Measurements from ENCODE around the gene TRIM37.

TRIM37 gene

GRCh38 chr17:59073972-59074371, 32.7 kb downstream of the TRIM37 start:
- peaks cover 88% of the 10 kb centered on the region for H3K36me3 ChIP-seq (ENCODE audit: insufficient read depth, low read length)
- WGBS = 92% methylated on average over 1 of the region's 1 CpG

DNA sequence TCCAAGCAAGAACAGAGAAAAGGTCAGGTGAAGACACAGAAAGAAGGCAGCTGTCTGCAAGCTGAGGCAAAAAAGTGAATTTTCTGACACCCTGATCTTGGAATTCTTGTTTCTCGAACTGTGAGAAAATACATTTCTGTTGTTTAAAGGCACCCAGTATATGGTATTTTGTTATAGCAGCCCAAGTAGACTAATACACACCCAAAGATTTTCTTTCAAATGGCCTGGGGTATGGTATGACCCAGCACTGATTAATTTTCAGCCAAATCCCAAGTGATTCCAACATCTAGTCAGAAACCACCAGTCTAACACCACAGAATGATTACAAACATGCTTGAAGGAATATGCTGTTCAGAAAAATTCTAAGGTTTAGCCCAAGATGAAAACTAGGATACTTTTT, 36.8 kb downstream of the TRIM37 start:
- H3K27me3 ChIP-seq (ENCODE audit: insufficient read depth, low read length) = no peaks in the 10 kb centered on the region
- no peak overlapping the region for H3K9ac ChIP-seq (ENCODE audit: low read depth, low read length)
- 88% methylated on average over 1 of the region's 1 CpG for WGBS
- peaks cover 87% of the 10 kb centered on the region for H3K36me3 ChIP-seq (ENCODE audit: insufficient read depth, low read length)
- H3K9me3 ChIP-seq (ENCODE audit: insufficient read depth, low read depth, low read length) = no peaks in the 10 kb centered on the region
- no peaks in the 10 kb centered on the region for H3K4me1 ChIP-seq (ENCODE audit: insufficient read depth, low read length)
- no peak overlapping the region for H3K4me3 ChIP-seq (ENCODE audit: low read length)
- no peak overlapping the region for H3K27ac ChIP-seq (ENCODE audit: low read depth, low read length)

More at GRCh38 chr17:59073972-59074371, 32.7 kb downstream of the TRIM37 start:
- Histone ChIP-seq H3K4me1 (ENCODE audit: insufficient read depth, low read length) (no peaks in the 10 kb centered on the region), H3K27ac (ENCODE audit: low read depth, low read length) (no peak overlapping the region), H3K4me3 (ENCODE audit: low read length) (no peak overlapping the region), H3K27me3 (ENCODE audit: insufficient read depth, low read length) (no peaks in the 10 kb centered on the region), H3K9me3 (ENCODE audit: insufficient read depth, low read depth, low read length) (no peaks in the 10 kb centered on the region), H3K9ac (ENCODE audit: low read depth, low read length) (no peak overlapping the region)

GRCh38 chr17:59067756-59068155, 38.9 kb downstream of the TRIM37 start:
- no peak overlapping the region for H3K4me3 ChIP-seq (ENCODE audit: low read length)
- WGBS = 96% methylated on average over 6 of the region's 6 CpGs
- H3K27me3 ChIP-seq (ENCODE audit: insufficient read depth, low read length) = no peaks in the 10 kb centered on the region
- no peaks in the 10 kb centered on the region for H3K4me1 ChIP-seq (ENCODE audit: insufficient read depth, low read length)
- no peaks in the 10 kb centered on the region for H3K9me3 ChIP-seq (ENCODE audit: insufficient read depth, low read depth, low read length)
- H3K36me3 ChIP-seq (ENCODE audit: insufficient read depth, low read length) = peaks cover 85% of the 10 kb centered on the region
- H3K9ac ChIP-seq (ENCODE audit: low read depth, low read length) = no peak overlapping the region
- H3K27ac ChIP-seq (ENCODE audit: low read depth, low read length) = no peak overlapping the region

GRCh38 chr17:59067340-59067739, 39.3 kb downstream of the TRIM37 start:
- no peak overlapping the region for H3K9ac ChIP-seq (ENCODE audit: low read depth, low read length)
- H3K4me1 ChIP-seq (ENCODE audit: insufficient read depth, low read length) = no peaks in the 10 kb centered on the region
- H3K27ac ChIP-seq (ENCODE audit: low read depth, low read length) = no peak overlapping the region
- H3K4me3 ChIP-seq (ENCODE audit: low read length) = no peak overlapping the region
- H3K9me3 ChIP-seq (ENCODE audit: insufficient read depth, low read depth, low read length) = no peaks in the 10 kb centered on the region
- H3K27me3 ChIP-seq (ENCODE audit: insufficient read depth, low read length) = no peaks in the 10 kb centered on the region
- H3K36me3 ChIP-seq (ENCODE audit: insufficient read depth, low read length) = peaks cover 85% of the 10 kb centered on the region
- 97% methylated on average over 2 of the region's 2 CpGs for WGBS

- no peak overlapping the region for H3K4me3 ChIP-seq (ENCODE audit: low read length)
- no peaks in the 10 kb centered on the region for H3K4me1 ChIP-seq (ENCODE audit: insufficient read depth, low read length)
- H3K27ac ChIP-seq (ENCODE audit: low read depth, low read length) = no peak overlapping the region
- no peaks in the 10 kb centered on the region for H3K9me3 ChIP-seq (ENCODE audit: insufficient read depth, low read depth, low read length)
- no peak overlapping the region for H3K9ac ChIP-seq (ENCODE audit: low read depth, low read length)
- no peaks in the 10 kb centered on the region for H3K27me3 ChIP-seq (ENCODE audit: insufficient read depth, low read length)
- peaks cover 86% of the 10 kb centered on the region for H3K36me3 ChIP-seq (ENCODE audit: insufficient read depth, low read length)
- WGBS = 95% methylated on average over 2 of the region's 2 CpGs
These were observed 44.2 kb downstream of the TRIM37 start for GRCh38 chr17:59062509-59062908.

DNA sequence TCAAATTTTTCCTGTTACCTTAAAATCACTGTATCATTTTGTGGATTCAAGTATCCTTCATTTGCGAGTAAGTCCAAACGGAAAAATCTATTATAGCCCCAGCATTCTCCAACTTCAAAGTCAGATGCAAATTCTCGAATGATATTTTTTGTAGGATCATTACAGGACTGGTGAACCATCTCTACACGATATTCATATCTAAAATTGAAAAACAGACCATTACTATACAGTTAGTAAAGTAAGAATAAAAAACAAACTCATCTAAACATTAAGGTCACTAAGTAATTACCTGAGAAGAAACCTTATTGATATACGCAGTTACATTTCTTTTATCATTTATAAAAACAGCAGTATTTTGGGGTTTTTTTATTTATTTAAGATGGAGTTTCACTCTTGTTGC, 49.8 kb downstream of the TRIM37 start:
- Histone ChIP-seq H3K4me1 (ENCODE audit: insufficient read depth, low read length) (no peaks in the 10 kb centered on the region), H3K9me3 (ENCODE audit: insufficient read depth, low read depth, low read length) (no peaks in the 10 kb centered on the region), H3K27ac (ENCODE audit: low read depth, low read length) (no peak overlapping the region), H3K9ac (ENCODE audit: low read depth, low read length) (no peak overlapping the region), H3K36me3 (ENCODE audit: insufficient read depth, low read length) (peaks cover 88% of the 10 kb centered on the region), H3K4me3 (ENCODE audit: low read length) (no peak overlapping the region), H3K27me3 (ENCODE audit: insufficient read depth, low read length) (no peaks in the 10 kb centered on the region)
- 93% methylated on average over 3 of the region's 5 CpGs for WGBS

GRCh38 chr17:59049798-59050197, 56.9 kb downstream of the TRIM37 start:
- peaks cover 81% of the 10 kb centered on the region for H3K36me3 ChIP-seq (ENCODE audit: insufficient read depth, low read length)
- no peak overlapping the region for H3K9ac ChIP-seq (ENCODE audit: low read depth, low read length)
- H3K27ac ChIP-seq (ENCODE audit: low read depth, low read length) = no peak overlapping the region
- no peaks in the 10 kb centered on the region for H3K4me1 ChIP-seq (ENCODE audit: insufficient read depth, low read length)
- no peaks in the 10 kb centered on the region for H3K27me3 ChIP-seq (ENCODE audit: insufficient read depth, low read length)
- WGBS = 98% methylated on average over 1 of the region's 1 CpG
- no peak overlapping the region for H3K4me3 ChIP-seq (ENCODE audit: low read length)
- H3K9me3 ChIP-seq (ENCODE audit: insufficient read depth, low read depth, low read length) = no peaks in the 10 kb centered on the region

GRCh38 chr17:59047616-59048015, 59.1 kb downstream of the TRIM37 start:
- Histone ChIP-seq H3K27ac (ENCODE audit: low read depth, low read length) (no peak overlapping the region), H3K9me3 (ENCODE audit: insufficient read depth, low read depth, low read length) (no peaks in the 10 kb centered on the region), H3K9ac (ENCODE audit: low read depth, low read length) (no peak overlapping the region), H3K4me3 (ENCODE audit: low read length) (no peak overlapping the region), H3K36me3 (ENCODE audit: insufficient read depth, low read length) (peaks cover 83% of the 10 kb centered on the region), H3K4me1 (ENCODE audit: insufficient read depth, low read length) (no peaks in the 10 kb centered on the region), H3K27me3 (ENCODE audit: insufficient read depth, low read length) (no peaks in the 10 kb centered on the region)
- 99% methylated on average over 3 of the region's 3 CpGs for WGBS

DNA sequence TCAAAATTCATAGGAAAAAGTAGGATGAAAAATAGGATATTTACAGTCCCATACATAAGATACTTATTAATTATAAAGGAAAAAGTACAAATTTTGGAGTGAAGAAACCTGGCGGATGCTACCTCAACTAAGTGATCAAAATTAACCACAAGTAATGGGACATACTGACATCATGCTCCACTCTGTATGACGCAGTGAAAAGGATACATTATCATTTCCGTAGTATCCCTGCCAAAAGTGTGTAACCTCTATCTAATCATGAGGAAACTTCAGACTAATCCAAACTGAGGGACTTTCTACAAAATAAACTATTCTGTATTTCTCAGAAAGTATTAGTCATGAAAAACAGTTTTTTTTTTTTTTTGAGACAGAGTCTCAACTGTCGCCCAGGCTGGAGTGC, 60.5 kb downstream of the TRIM37 start:
- Histone ChIP-seq H3K9me3 (ENCODE audit: insufficient read depth, low read depth, low read length) (no peaks in the 10 kb centered on the region), H3K4me1 (ENCODE audit: insufficient read depth, low read length) (no peaks in the 10 kb centered on the region), H3K4me3 (ENCODE audit: low read length) (no peak overlapping the region), H3K27me3 (ENCODE audit: insufficient read depth, low read length) (no peaks in the 10 kb centered on the region), H3K9ac (ENCODE audit: low read depth, low read length) (no peak overlapping the region), H3K36me3 (ENCODE audit: insufficient read depth, low read length) (peaks cover 84% of the 10 kb centered on the region), H3K27ac (ENCODE audit: low read depth, low read length) (no peak overlapping the region)
- WGBS = 98% methylated on average over 4 of the region's 4 CpGs

DNA sequence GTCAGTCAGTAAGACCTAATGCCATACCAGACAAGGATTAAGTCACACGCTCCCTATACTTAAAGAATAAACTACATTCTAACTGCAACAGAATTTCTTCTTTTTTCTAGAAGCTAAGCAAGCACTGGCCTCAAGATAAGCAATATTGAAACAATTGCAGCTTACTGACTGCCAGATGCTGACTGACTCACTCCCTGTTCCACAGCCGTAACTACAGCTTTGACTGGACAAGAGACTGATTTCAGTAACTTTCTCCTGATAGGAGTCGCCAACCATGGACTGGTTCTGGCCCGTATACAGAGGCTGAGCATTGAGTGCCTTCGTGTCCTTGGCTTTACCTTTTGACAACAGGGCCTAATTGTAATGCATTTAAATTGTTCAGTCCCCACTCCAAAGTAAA, 67.9 kb downstream of the TRIM37 start:
- no peaks in the 10 kb centered on the region for H3K9me3 ChIP-seq (ENCODE audit: insufficient read depth, low read depth, low read length)
- no peak overlapping the region for H3K4me3 ChIP-seq (ENCODE audit: low read length)
- WGBS = 95% methylated on average over 5 of the region's 5 CpGs
- H3K4me1 ChIP-seq (ENCODE audit: insufficient read depth, low read length) = no peaks in the 10 kb centered on the region
- H3K36me3 ChIP-seq (ENCODE audit: insufficient read depth, low read length) = peaks cover 80% of the 10 kb centered on the region
- no peak overlapping the region for H3K27ac ChIP-seq (ENCODE audit: low read depth, low read length)
- no peak overlapping the region for H3K9ac ChIP-seq (ENCODE audit: low read depth, low read length)
- H3K27me3 ChIP-seq (ENCODE audit: insufficient read depth, low read length) = no peaks in the 10 kb centered on the region

- Histone ChIP-seq H3K36me3 (ENCODE audit: insufficient read depth, low read length) (peaks cover 77% of the 10 kb centered on the region), H3K9ac (ENCODE audit: low read depth, low read length) (no peak overlapping the region), H3K4me1 (ENCODE audit: insufficient read depth, low read length) (no peaks in the 10 kb centered on the region)
These were observed 68.7 kb downstream of the TRIM37 start for GRCh38 chr17:59037960-59038359.

GRCh38 chr17:59030811-59031210, 75.9 kb downstream of the TRIM37 start:
- no peak overlapping the region for H3K27ac ChIP-seq (ENCODE audit: low read depth, low read length)
- H3K9ac ChIP-seq (ENCODE audit: low read depth, low read length) = no peak overlapping the region
- H3K4me1 ChIP-seq (ENCODE audit: insufficient read depth, low read length) = no peaks in the 10 kb centered on the region
- no peaks in the 10 kb centered on the region for H3K9me3 ChIP-seq (ENCODE audit: insufficient read depth, low read depth, low read length)
- H3K4me3 ChIP-seq (ENCODE audit: low read length) = no peak overlapping the region
- no peaks in the 10 kb centered on the region for H3K27me3 ChIP-seq (ENCODE audit: insufficient read depth, low read length)
- 100% methylated on average over 1 of the region's 1 CpG for WGBS
- peaks cover 74% of the 10 kb centered on the region for H3K36me3 ChIP-seq (ENCODE audit: insufficient read depth, low read length)

More at GRCh38 chr17:59037960-59038359, 68.7 kb downstream of the TRIM37 start:
- Histone ChIP-seq H3K9me3 (ENCODE audit: insufficient read depth, low read depth, low read length) (no peaks in the 10 kb centered on the region), H3K27me3 (ENCODE audit: insufficient read depth, low read length) (no peaks in the 10 kb centered on the region), H3K4me3 (ENCODE audit: low read length) (no peak overlapping the region), H3K27ac (ENCODE audit: low read depth, low read length) (no peak overlapping the region)

Measured in HUES64 (cell line).